Activated CD4-positive, CD25-positive, alpha-beta regulatory T cell treated with anti-CD3 and anti-CD28 coated beads, Interleukin-2, amount 50 U/mL, for 72 hours (primary cell): Measurements from ENCODE around the gene SNRNP200.
A peak's percentile ranks its signal among the peaks of the same experiment; 100 is the strongest.

ENCODE experiments used
- DNase-seq: peaks from one replicate; pipeline ENCODE4 v3.0.0; 2021

The SNRNP200 gene

GRCh38 chr2:96305091-96305978, at the start of gene SNRNP200:
Gene SNRNP200 (minus strand): TSS chr2:96305546. CDS start chr2:96305437, 109 bp downstream.
- peak; percentile 92 for DNase-seq

GRCh38 chr2:96354492-96354891, 49.1 kb upstream of the SNRNP200 start:
- DNase-seq = no peak

GRCh38 chr2:96353606-96354101, 48.3 kb upstream of the SNRNP200 start:
- DNase-seq = no peak

- DNase-seq = no peak
Observed at GRCh38 chr2:96353032-96353561, 47.8 kb upstream of the SNRNP200 start.

GRCh38 chr2:96347395-96347794, 42.0 kb upstream of the SNRNP200 start:
- no peak for DNase-seq

GRCh38 chr2:96345868-96346462, 40.6 kb upstream of the SNRNP200 start:
- DNase-seq = no peak

GRCh38 chr2:96345438-96345837, 40.1 kb upstream of the SNRNP200 start:
- DNase-seq = no peak

- no peak for DNase-seq
Observed at GRCh38 chr2:96344011-96344410, 38.7 kb upstream of the SNRNP200 start.

- DNase-seq = no peak
Observed at GRCh38 chr2:96342085-96342484, 36.7 kb upstream of the SNRNP200 start.

GRCh38 chr2:96341641-96342040, 36.3 kb upstream of the SNRNP200 start:
- no peak for DNase-seq

GRCh38 chr2:96340493-96341414, 35.4 kb upstream of the SNRNP200 start:
- DNase-seq = no peak

GRCh38 chr2:96336873-96337272, 31.5 kb upstream of the SNRNP200 start:
- DNase-seq = no peak

- DNase-seq = no peak
Observed at GRCh38 chr2:96336104-96336775, 30.9 kb upstream of the SNRNP200 start.

GRCh38 chr2:96333708-96334107, 28.4 kb upstream of the SNRNP200 start:
- DNase-seq = no peak

- no peak for DNase-seq
Observed at GRCh38 chr2:96330407-96330806, 25.1 kb upstream of the SNRNP200 start.

GRCh38 chr2:96329874-96330273, 24.5 kb upstream of the SNRNP200 start:
- DNase-seq = no peak

GRCh38 chr2:96329456-96329855, 24.1 kb upstream of the SNRNP200 start:
- DNase-seq = no peak

GRCh38 chr2:96326990-96327820, 21.9 kb upstream of the SNRNP200 start:
- DNase-seq = no peak

GRCh38 chr2:96326564-96326963, 21.2 kb upstream of the SNRNP200 start:
- DNase-seq = no peak

GRCh38 chr2:96325884-96326255, 20.5 kb upstream of the SNRNP200 start:
- no peak for DNase-seq
